ENCODE measurements around the gene TLE3. TPM values are rescaled to one million over a fixed set of nuclear protein-coding genes. Genes with fewer than 3 reads are reported as not detected.

Gene TLE3
- polyA plus RNA-seq, 1 of the 3 experiments (the other 2 are of a cell fraction) = 14.7 TPM

DNA sequence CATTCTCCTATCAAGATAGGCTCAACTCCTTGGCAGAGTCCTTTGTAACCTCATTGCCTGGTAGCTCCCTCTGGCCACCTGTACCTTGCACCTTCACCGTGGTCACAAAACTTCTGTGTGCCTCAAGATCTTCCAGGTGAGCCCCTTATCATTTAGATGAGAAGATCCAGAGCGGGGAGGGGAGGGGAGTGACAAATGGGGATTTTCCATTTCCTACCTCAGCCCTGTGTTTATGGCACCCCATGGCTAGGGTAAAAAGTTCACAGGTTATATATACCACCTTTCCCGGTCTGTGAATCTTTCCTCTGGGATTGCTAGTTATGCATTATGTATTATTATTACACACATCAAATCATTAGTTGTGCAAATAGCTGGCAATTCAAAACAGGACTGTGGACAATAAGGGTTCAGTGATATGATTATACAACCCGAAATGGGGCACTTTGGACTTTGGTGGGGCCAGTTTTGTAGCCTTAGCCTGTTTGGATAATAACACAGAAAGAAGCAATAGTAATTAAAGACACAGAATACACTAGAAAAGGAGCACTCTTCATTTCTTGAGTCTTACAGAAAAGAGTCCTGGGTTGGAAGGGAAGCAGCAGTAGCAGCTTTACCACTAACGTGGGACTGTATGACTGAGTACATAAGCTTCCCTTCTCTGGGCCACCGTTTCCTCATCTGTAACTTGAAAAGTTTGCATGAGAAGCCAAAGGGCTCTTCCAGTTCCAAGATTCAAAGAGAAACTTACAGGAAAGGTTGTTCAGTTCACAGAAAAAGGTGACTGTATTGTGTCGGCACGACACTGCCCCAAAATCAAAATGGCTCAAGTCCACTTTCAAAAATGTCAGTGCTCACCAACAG lies 7.1 kb downstream of the TLE3 start:
- Histone ChIP-seq H3K9me2 (no peaks in the 10 kb centered on the region), H3K4me2 (no peak overlapping the region), H3K79me2 (ENCODE audit: insufficient read depth) (peaks cover 33% of the 10 kb centered on the region), H3K27me3 (ENCODE audit: insufficient read depth) (no peaks in the 10 kb centered on the region), H3F3A (replicated peaks; ENCODE audit: insufficient read depth) (peaks cover 16% of the 10 kb centered on the region), H3K9ac (no peak overlapping the region), H3K4me3 (ENCODE audit: low read depth in 2 of 2, low read length in 1 of 2) (no peak overlapping the region; a peak in 1 of 4 replicates), H3K36me3 (replicated peaks in 1 of 2; ENCODE audit: control insufficient read depth in 1 of 2, insufficient read depth in 2 of 2, low read length in 1 of 2) (peaks cover 16 to 70% of the 10 kb centered on the region in 2 experiments), H3K4me1 (ENCODE audit: control insufficient read depth in 1 of 2, insufficient read depth in 2 of 2, low read depth in 1 of 2, low read length in 1 of 2) (peaks cover 12 to 70% of the 10 kb centered on the region in 2 experiments; a peak in 3 of 4 replicates), H3K27ac (ENCODE audit: low read depth in 2 of 2, low read length in 1 of 2) (no peak overlapping the region; a peak in 1 of 4 replicates), H2AFZ (ENCODE audit: low read depth) (no peak overlapping the region), H3K9me3 (no peaks in the 10 kb centered on the region), H4K20me1 (ENCODE audit: insufficient read depth) (peaks cover 78% of the 10 kb centered on the region)
- TF ChIP-seq MAX (IDR thresholded peaks at IDR 0.05; ENCODE audit: low read depth) = no peak
- TF ChIP-seq, protein P1, sequence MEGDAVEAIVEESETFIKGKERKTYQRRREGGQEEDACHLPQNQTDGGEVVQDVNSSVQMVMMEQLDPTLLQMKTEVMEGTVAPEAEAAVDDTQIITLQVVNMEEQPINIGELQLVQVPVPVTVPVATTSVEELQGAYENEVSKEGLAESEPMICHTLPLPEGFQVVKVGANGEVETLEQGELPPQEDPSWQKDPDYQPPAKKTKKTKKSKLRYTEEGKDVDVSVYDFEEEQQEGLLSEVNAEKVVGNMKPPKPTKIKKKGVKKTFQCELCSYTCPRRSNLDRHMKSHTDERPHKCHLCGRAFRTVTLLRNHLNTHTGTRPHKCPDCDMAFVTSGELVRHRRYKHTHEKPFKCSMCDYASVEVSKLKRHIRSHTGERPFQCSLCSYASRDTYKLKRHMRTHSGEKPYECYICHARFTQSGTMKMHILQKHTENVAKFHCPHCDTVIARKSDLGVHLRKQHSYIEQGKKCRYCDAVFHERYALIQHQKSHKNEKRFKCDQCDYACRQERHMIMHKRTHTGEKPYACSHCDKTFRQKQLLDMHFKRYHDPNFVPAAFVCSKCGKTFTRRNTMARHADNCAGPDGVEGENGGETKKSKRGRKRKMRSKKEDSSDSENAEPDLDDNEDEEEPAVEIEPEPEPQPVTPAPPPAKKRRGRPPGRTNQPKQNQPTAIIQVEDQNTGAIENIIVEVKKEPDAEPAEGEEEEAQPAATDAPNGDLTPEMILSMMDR (IDR thresholded peaks at IDR 0.05) = no peak
- TF ChIP-seq MXI1 (IDR thresholded peaks at IDR 0.05; ENCODE audit: low read depth, low read length) = no peak
- no peak for TF ChIP-seq FOSL2 (IDR thresholded peaks at IDR 0.05; ENCODE audit: borderline replicate concordance, low read depth)
- no peak for TF ChIP-seq SIN3A (IDR thresholded peaks at IDR 0.05; ENCODE audit: borderline replicate concordance, low read depth, low read length)
- no peak for TF ChIP-seq EP300 (IDR thresholded peaks at IDR 0.05; ENCODE audit: borderline replicate concordance in 1 of 2, low read depth in 1 of 2, low read length in 1 of 2)
- ChIA-PET CTCF (interaction anchor here (1.3 to 2.8 kb wide), 4 partner anchors 13 to 615 kb away, joined by 5 to 16 read pairs (median 8); no protein-coding TSS in a partner anchor), POLR2A (no interaction called here)
- 94% methylated on average over 8 of the region's 8 CpGs for WGBS (ENCODE audit: low lambda C conversion rate)
- no peak for DNase-seq

GRCh38 chr15:70089692-70089971 lies 8.1 kb downstream of the TLE3 start:
- H3K9me3 ChIP-seq = no peaks in the 10 kb centered on the region
- no peak for DNase-seq
- peaks cover 16 to 80% of the 10 kb centered on the region in 2 experiments for H3K36me3 ChIP-seq (replicated peaks in 1 of 2; ENCODE audit: control insufficient read depth in 1 of 2, insufficient read depth in 2 of 2, low read length in 1 of 2)
- peaks cover 14% of the 10 kb centered on the region for H3F3A ChIP-seq (replicated peaks; ENCODE audit: insufficient read depth)
- 93% methylated on average over 6 of the region's 6 CpGs for WGBS (ENCODE audit: low lambda C conversion rate)
- H3K27ac ChIP-seq (ENCODE audit: low read depth in 2 of 2, low read length in 1 of 2) = no peak overlapping the region
- H3K4me1 ChIP-seq (ENCODE audit: control insufficient read depth in 1 of 2, insufficient read depth in 2 of 2, low read depth in 1 of 2, low read length in 1 of 2) = peaks cover 8 to 67% of the 10 kb centered on the region in 2 experiments; a peak in 3 of 4 replicates
- TF ChIP-seq RCOR1 (IDR thresholded peaks at IDR 0.05; ENCODE audit: low read length) = no peak
- TF ChIP-seq, protein P2, sequence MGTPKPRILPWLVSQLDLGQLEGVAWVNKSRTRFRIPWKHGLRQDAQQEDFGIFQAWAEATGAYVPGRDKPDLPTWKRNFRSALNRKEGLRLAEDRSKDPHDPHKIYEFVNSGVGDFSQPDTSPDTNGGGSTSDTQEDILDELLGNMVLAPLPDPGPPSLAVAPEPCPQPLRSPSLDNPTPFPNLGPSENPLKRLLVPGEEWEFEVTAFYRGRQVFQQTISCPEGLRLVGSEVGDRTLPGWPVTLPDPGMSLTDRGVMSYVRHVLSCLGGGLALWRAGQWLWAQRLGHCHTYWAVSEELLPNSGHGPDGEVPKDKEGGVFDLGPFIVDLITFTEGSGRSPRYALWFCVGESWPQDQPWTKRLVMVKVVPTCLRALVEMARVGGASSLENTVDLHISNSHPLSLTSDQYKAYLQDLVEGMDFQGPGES (IDR thresholded peaks at IDR 0.05; ENCODE audit: low read depth, low read length) = no peak
- no peak for TF ChIP-seq RAD21 (IDR thresholded peaks at IDR 0.05; ENCODE audit: low read length)
- no peak for TF ChIP-seq SIN3A (IDR thresholded peaks at IDR 0.05; ENCODE audit: borderline replicate concordance, low read depth, low read length)
- peaks cover 75% of the 10 kb centered on the region for H4K20me1 ChIP-seq (ENCODE audit: insufficient read depth)
- H3K9ac ChIP-seq = no peak overlapping the region
- ChIA-PET CTCF (no interaction called here), POLR2A (no interaction called here)
- no peaks in the 10 kb centered on the region for H3K27me3 ChIP-seq (ENCODE audit: insufficient read depth)
- H3K9me2 ChIP-seq = no peaks in the 10 kb centered on the region
- no peak overlapping the region for H2AFZ ChIP-seq (ENCODE audit: low read depth)
- H3K4me3 ChIP-seq (ENCODE audit: low read depth in 2 of 2, low read length in 1 of 2) = no peak overlapping the region
- H3K79me2 ChIP-seq (ENCODE audit: insufficient read depth) = peaks cover 23% of the 10 kb centered on the region
- H3K4me2 ChIP-seq = no peak overlapping the region
